ENCODE measurements around the gene CAMK2B. TPM values are rescaled to one million over a fixed set of nuclear protein-coding genes. Genes with fewer than 3 reads are reported as not detected.

Gene CAMK2B
- polyA plus RNA-seq, 1 donor (not counting 4 experiments of a cell fraction or from before 2014, with no cell fraction given), result 0.25 TPM

DNA sequence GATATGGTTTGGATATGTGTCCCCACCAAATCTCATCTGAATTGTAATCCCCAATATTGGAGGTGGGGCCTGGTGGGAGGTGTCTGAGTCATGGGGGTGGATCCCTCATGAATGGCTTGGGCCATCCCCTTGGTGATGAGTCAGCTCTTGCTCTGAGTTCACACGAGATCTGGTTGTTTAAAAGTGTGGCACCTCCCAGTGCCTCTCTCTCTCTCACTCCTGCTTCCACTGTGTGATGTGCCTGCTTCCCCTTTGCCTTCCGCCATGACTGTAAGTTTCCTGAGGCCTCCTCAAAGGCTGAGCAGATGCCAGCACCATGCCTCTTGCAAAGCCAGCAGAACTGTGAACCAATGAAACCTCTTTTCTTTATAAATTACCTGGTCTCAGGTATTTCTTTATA is 131.3 kb downstream of the CAMK2B start:
- no peak for DNase-seq (ENCODE audit: low read depth, low spot score)
- no peak for TF ChIP-seq EZH2 (IDR thresholded peaks at IDR 0.05; ENCODE audit: low read length)
- TF ChIP-seq, protein P1, sequence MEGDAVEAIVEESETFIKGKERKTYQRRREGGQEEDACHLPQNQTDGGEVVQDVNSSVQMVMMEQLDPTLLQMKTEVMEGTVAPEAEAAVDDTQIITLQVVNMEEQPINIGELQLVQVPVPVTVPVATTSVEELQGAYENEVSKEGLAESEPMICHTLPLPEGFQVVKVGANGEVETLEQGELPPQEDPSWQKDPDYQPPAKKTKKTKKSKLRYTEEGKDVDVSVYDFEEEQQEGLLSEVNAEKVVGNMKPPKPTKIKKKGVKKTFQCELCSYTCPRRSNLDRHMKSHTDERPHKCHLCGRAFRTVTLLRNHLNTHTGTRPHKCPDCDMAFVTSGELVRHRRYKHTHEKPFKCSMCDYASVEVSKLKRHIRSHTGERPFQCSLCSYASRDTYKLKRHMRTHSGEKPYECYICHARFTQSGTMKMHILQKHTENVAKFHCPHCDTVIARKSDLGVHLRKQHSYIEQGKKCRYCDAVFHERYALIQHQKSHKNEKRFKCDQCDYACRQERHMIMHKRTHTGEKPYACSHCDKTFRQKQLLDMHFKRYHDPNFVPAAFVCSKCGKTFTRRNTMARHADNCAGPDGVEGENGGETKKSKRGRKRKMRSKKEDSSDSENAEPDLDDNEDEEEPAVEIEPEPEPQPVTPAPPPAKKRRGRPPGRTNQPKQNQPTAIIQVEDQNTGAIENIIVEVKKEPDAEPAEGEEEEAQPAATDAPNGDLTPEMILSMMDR (optimal IDR thresholded peaks at IDR 0.05 in 1 of 3, IDR thresholded peaks at IDR 0.05 in 1 of 3, conservative IDR thresholded peaks at IDR 0.05 in 1 of 3; ENCODE audit: extremely low read depth in 1 of 3, insufficient read depth in 2 of 3, low read length in 3 of 3), result no peak
- Histone ChIP-seq H3K79me2 (ENCODE audit: control insufficient read depth, insufficient read depth, low read length) (no peaks in the 10 kb centered on the region), H3K27ac (ENCODE audit: control insufficient read depth, insufficient read depth, low read length) (no peak overlapping the region), H3K4me3 (ENCODE audit: control insufficient read depth in 2 of 3, extremely low read depth in 1 of 3, insufficient read depth in 2 of 3, low read depth in 1 of 3, low read length in 3 of 3) (no peak overlapping the region), H3K36me3 (ENCODE audit: control insufficient read depth in 2 of 2, extremely low read depth in 1 of 2, insufficient read depth in 2 of 2, low read length in 2 of 2) (no peaks in the 10 kb centered on the region), H3K9me3 (ENCODE audit: control insufficient read depth, low read depth, low read length) (no peaks in the 10 kb centered on the region), H3K9ac (ENCODE audit: control insufficient read depth, extremely low read depth, insufficient read depth, low read length) (no peak overlapping the region), H3K4me2 (ENCODE audit: control insufficient read depth, extremely low read depth, insufficient read depth, low read depth, low read length) (no peak overlapping the region), H2AFZ (ENCODE audit: control insufficient read depth, low read length) (no peak overlapping the region), H3K27me3 (ENCODE audit: control insufficient read depth, extremely low read depth, insufficient read depth, low read length) (peaks cover 4% of the 10 kb centered on the region), H3K4me1 (ENCODE audit: control insufficient read depth, extremely low read depth, insufficient read depth, low read length) (peaks cover 5% of the 10 kb centered on the region), H4K20me1 (ENCODE audit: control insufficient read depth, extremely low read depth, insufficient read depth, low read length) (no peaks in the 10 kb centered on the region), H3K9me1 (ENCODE audit: control insufficient read depth, extremely low read depth, insufficient read depth, low read length) (no peaks in the 10 kb centered on the region)
- dilution Hi-C loops (cut with MboI; ENCODE audit: extremely low pct_ligation_motif_present, low sequenced_read_pairs), result no loop called here
- FAIRE-seq, result no peak

DNA sequence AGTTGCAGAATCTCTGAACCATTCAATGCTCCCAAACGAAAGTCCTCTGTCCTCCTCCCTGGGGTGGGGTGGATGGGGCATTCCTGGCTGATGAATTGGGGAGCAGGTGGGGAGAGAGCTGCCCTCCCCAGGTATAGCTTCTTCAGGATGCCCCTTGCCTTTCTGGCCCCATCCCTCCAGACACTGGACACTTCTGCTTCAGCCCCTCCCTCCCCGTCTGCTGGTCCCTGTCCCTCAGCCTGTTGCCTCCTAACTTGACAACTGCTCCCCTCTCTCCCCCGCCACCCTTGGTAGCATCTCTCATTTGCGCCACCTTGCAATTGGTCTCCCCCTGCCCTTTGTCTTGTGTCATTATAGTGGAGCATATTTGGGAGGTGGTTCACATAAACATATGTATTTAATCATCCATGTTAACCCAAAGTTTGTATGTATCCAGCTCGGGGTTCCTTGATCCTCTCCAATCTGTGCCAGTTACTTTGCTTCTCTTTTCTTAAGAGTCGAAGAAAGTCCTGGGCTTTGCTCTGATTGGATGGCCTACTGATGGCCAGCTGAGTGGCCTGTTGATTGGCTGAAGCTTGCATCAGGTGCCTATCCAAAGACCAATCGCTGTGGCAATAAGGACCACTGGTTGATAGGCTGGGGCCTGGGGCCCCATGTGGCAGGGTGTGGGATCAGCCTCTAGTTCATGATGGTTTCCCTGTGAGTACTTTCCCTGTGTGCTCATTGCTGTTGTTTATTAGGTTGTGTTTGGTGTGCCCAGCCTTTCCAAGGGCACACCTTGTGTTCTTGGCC is 132.2 kb downstream of the CAMK2B start:
- Histone ChIP-seq H3K79me2 (ENCODE audit: control insufficient read depth, insufficient read depth, low read length) (no peaks in the 10 kb centered on the region), H2AFZ (ENCODE audit: control insufficient read depth, low read length) (no peak overlapping the region), H3K27me3 (ENCODE audit: control insufficient read depth, extremely low read depth, insufficient read depth, low read length) (peaks cover 4% of the 10 kb centered on the region), H3K9me1 (ENCODE audit: control insufficient read depth, extremely low read depth, insufficient read depth, low read length) (no peaks in the 10 kb centered on the region), H3K4me3 (ENCODE audit: control insufficient read depth in 2 of 3, extremely low read depth in 1 of 3, insufficient read depth in 2 of 3, low read depth in 1 of 3, low read length in 3 of 3) (no peak overlapping the region), H3K4me1 (ENCODE audit: control insufficient read depth, extremely low read depth, insufficient read depth, low read length) (peaks cover 5% of the 10 kb centered on the region), H3K4me2 (ENCODE audit: control insufficient read depth, extremely low read depth, insufficient read depth, low read depth, low read length) (no peak overlapping the region), H4K20me1 (ENCODE audit: control insufficient read depth, extremely low read depth, insufficient read depth, low read length) (no peaks in the 10 kb centered on the region), H3K27ac (ENCODE audit: control insufficient read depth, insufficient read depth, low read length) (no peak overlapping the region), H3K36me3 (ENCODE audit: control insufficient read depth in 2 of 2, extremely low read depth in 1 of 2, insufficient read depth in 2 of 2, low read length in 2 of 2) (no peaks in the 10 kb centered on the region), H3K9ac (ENCODE audit: control insufficient read depth, extremely low read depth, insufficient read depth, low read length) (no peak overlapping the region), H3K9me3 (ENCODE audit: control insufficient read depth, low read depth, low read length) (no peaks in the 10 kb centered on the region)
- FAIRE-seq (no peak), DNase-seq (ENCODE audit: low read depth, low spot score) (no peak)
- TF ChIP-seq, protein P1 (optimal IDR thresholded peaks at IDR 0.05 in 1 of 3, IDR thresholded peaks at IDR 0.05 in 1 of 3, conservative IDR thresholded peaks at IDR 0.05 in 1 of 3; ENCODE audit: extremely low read depth in 1 of 3, insufficient read depth in 2 of 3, low read length in 3 of 3), result no peak
- no peak for TF ChIP-seq EZH2 (IDR thresholded peaks at IDR 0.05; ENCODE audit: low read length)
- dilution Hi-C loops (cut with MboI; ENCODE audit: extremely low pct_ligation_motif_present, low sequenced_read_pairs), result no loop called here
